Measurements from ENCODE around the gene KRT17.

- no peak for TF ChIP-seq CTCF (conservative IDR thresholded peaks at IDR 0.05; ENCODE audit: low read depth, low read length)
- TF ChIP-seq POLR2A (IDR thresholded peaks at IDR 0.05; ENCODE audit: low read depth, low read length) = no peak
Measured at GRCh38 chr17:41635121-41636097, 11.0 kb upstream of the KRT17 start.

Measured in IMR-90 (cell line).